SK-N-SH treated with all-trans-retinoic acid at 6 μM for 48 hours (cell line): ENCODE measurements around the gene PCDHGA1.

Source experiments
- ATAC-seq: fragments of 200-7000 bp; cut with Tn5 transposase; 3 replicates; pipeline ENCODE4 v1.9.1; 2020; ENCODE audit warnings: mild to moderate bottlenecking, moderate library complexity
- ARNTL ChIP-seq: fragments of 450-650 bp; formaldehyde crosslinking; IDR thresholded peaks from 2 replicates; pipeline ENCODE4 v1.5.0; 2020; ENCODE audit warnings: low read depth, mild to moderate bottlenecking, moderate library complexity, borderline replicate concordance
- BACH2 ChIP-seq: fragments of 250-450 bp; sonication (Bioruptor Pico); IDR thresholded peaks from 2 replicates; pipeline ENCODE4 v1.9.0; 2021; ENCODE audit warnings: mild to moderate bottlenecking, borderline replicate concordance
- CREB5 ChIP-seq: fragments of 250-450 bp; sonication (Bioruptor Pico); IDR thresholded peaks from 2 replicates; pipeline ENCODE4 v1.5.1; 2020; ENCODE audit warnings: low read depth, mild to moderate bottlenecking, moderate library complexity
- CSDC2 ChIP-seq: fragments of 250-450 bp; sonication (Bioruptor Pico); IDR thresholded peaks from 2 replicates; pipeline ENCODE4 v1.5.0; 2020; ENCODE audit warnings: mild to moderate bottlenecking, moderate library complexity
- CSRNP3 ChIP-seq: fragments of 250-450 bp; sonication (Bioruptor Pico); IDR thresholded peaks from 2 replicates; pipeline ENCODE4 v1.5.1; 2021; ENCODE audit warnings: mild to moderate bottlenecking, moderate library complexity
- ESRRG ChIP-seq: fragments of 250-450 bp; sonication (Bioruptor Pico); IDR thresholded peaks from 2 replicates; pipeline ENCODE4 v1.6.1; 2021; ENCODE audit warnings: mild to moderate bottlenecking
- GLIS3 ChIP-seq: fragments of 250-450 bp; sonication (Bioruptor Pico); IDR thresholded peaks from 2 replicates; pipeline ENCODE4 v1.5.0; 2020; ENCODE audit warnings: mild to moderate bottlenecking, moderate library complexity
- OSR1 ChIP-seq: fragments of 250-450 bp; sonication (Bioruptor Pico); IDR thresholded peaks from 2 replicates; pipeline ENCODE4 v1.8.0; 2022; ENCODE audit warnings: moderate library complexity, mild to moderate bottlenecking, inconsistent platforms
- PATZ1 ChIP-seq: fragments of 250-450 bp; sonication (Bioruptor Pico); IDR thresholded peaks from 2 replicates; pipeline ENCODE4 v1.8.0; 2020; ENCODE audit warnings: mild to moderate bottlenecking, moderate library complexity, borderline replicate concordance
- POU6F1 ChIP-seq: fragments of 250-450 bp; sonication (Bioruptor Pico); IDR thresholded peaks from 2 replicates; pipeline ENCODE4 v1.8.0; 2021; ENCODE audit warnings: low read depth, mild to moderate bottlenecking, moderate library complexity, borderline replicate concordance
- PPARA ChIP-seq: fragments of 250-450 bp; sonication (Bioruptor Pico); IDR thresholded peaks from 2 replicates; pipeline ENCODE4 v1.5.0; 2020; ENCODE audit warnings: mild to moderate bottlenecking, borderline replicate concordance
- RARB ChIP-seq: fragments of 250-450 bp; sonication (Bioruptor Pico); IDR thresholded peaks from 2 replicates; pipeline ENCODE4 v1.8.0; 2021; ENCODE audit warnings: mild to moderate bottlenecking, moderate library complexity
- SNAI2 ChIP-seq: fragments of 250-450 bp; sonication (Bioruptor Pico); IDR thresholded peaks from 2 replicates; pipeline ENCODE4 v1.5.0; 2020; ENCODE audit warnings: mild to moderate bottlenecking, moderate library complexity
- TCF4 ChIP-seq: fragments of 250-450 bp; sonication (Bioruptor Pico); IDR thresholded peaks from 2 replicates; pipeline ENCODE4 v1.8.0; 2021; ENCODE audit warnings: mild to moderate bottlenecking, moderate library complexity, borderline replicate concordance
- TOX ChIP-seq: fragments of 250-450 bp; sonication (Bioruptor Pico); IDR thresholded peaks from 2 replicates; pipeline ENCODE4 v1.8.0; 2021; ENCODE audit warnings: mild to moderate bottlenecking, moderate library complexity, borderline replicate concordance
- TSHZ2 ChIP-seq: fragments of 250-450 bp; sonication (Bioruptor Pico); IDR thresholded peaks from 2 replicates; pipeline ENCODE4 v1.5.0; 2020; ENCODE audit warnings: mild to moderate bottlenecking, moderate library complexity
- ZFP3 ChIP-seq: fragments of 250-450 bp; sonication (Bioruptor Pico); IDR thresholded peaks from 2 replicates; pipeline ENCODE4 v1.5.0; 2020; ENCODE audit warnings: mild to moderate bottlenecking, moderate library complexity
- ZFP30 ChIP-seq: fragments of 450-650 bp; formaldehyde crosslinking; IDR thresholded peaks from 2 replicates; pipeline ENCODE4 v1.5.0; 2022; ENCODE audit warnings: mild to moderate bottlenecking, moderate library complexity
- ZNF565 ChIP-seq: fragments of 450-650 bp; formaldehyde crosslinking; conservative IDR thresholded peaks from 2 replicates; pipeline ENCODE4 v1.5.0; 2020; ENCODE audit warnings: low read depth, mild to moderate bottlenecking, moderate library complexity
- ZNF70 ChIP-seq: fragments of 450-650 bp; formaldehyde crosslinking; IDR thresholded peaks from 2 replicates; pipeline ENCODE4 v1.5.0; 2020; ENCODE audit warnings: mild to moderate bottlenecking, moderate library complexity
- ZNF8 ChIP-seq: fragments of 450-650 bp; formaldehyde crosslinking; IDR thresholded peaks from 2 replicates; pipeline ENCODE4 v1.5.0; 2020; ENCODE audit warnings: mild to moderate bottlenecking, moderate library complexity

Gene PCDHGA1

GRCh38 chr5:141489841-141490240 is 159.5 kb downstream of the PCDHGA1 start:
- TF ChIP-seq TOX (no peak), PATZ1 (CRISPR knock-in tag) (no peak), ZFP30 (CRISPR knock-in tag) (no peak), PPARA (CRISPR knock-in tag) (no peak)
- ATAC-seq = no peak

- no peak for ATAC-seq
- TF ChIP-seq ZNF565 (CRISPR knock-in tag) = no peak
- TF ChIP-seq ZNF8 (CRISPR knock-in tag) = no peak
- TF ChIP-seq, all 23 proteins: peak for 0
These were observed 160.0 kb downstream of the PCDHGA1 start for GRCh38 chr5:141490271-141490670.

GRCh38 chr5:141490771-141491170 is 160.5 kb downstream of the PCDHGA1 start:
- no peak for TF ChIP-seq CSRNP3
- no peak for TF ChIP-seq ZNF565 (CRISPR knock-in tag)
- TF ChIP-seq CREB5 (CRISPR knock-in tag) = no peak
- no peak for TF ChIP-seq RARB (CRISPR knock-in tag)
- TF ChIP-seq ZFP3 = no peak
- no peak for TF ChIP-seq SNAI2 (CRISPR knock-in tag)
- no peak for TF ChIP-seq OSR1 (CRISPR knock-in tag)
- TF ChIP-seq PPARA (CRISPR knock-in tag) = no peak
- TF ChIP-seq ARNTL = no peak
- no peak for TF ChIP-seq CSDC2 (CRISPR knock-in tag)
- TF ChIP-seq ESRRG (CRISPR knock-in tag) = no peak
- ATAC-seq = no peak

GRCh38 chr5:141491323-141492167 is 161.2 kb downstream of the PCDHGA1 start:
- no peak for ATAC-seq

More at GRCh38 chr5:141491323-141492167, 161.2 kb downstream of the PCDHGA1 start:
- no peak for TF ChIP-seq ZFP3
- no peak for TF ChIP-seq PATZ1 (CRISPR knock-in tag)
- TF ChIP-seq ARNTL = no peak
- TF ChIP-seq BACH2 (CRISPR knock-in tag) = no peak
- no peak for TF ChIP-seq ZFP30 (CRISPR knock-in tag)
- no peak for TF ChIP-seq TCF4 (CRISPR knock-in tag)
- no peak for TF ChIP-seq POU6F1 (CRISPR knock-in tag)
- TF ChIP-seq ZNF70 = no peak
- TF ChIP-seq GLIS3 = no peak
- no peak for TF ChIP-seq SNAI2 (CRISPR knock-in tag)
- no peak for TF ChIP-seq ZNF565 (CRISPR knock-in tag)
- TF ChIP-seq TSHZ2 = no peak
- no peak for TF ChIP-seq CSRNP3
- TF ChIP-seq OSR1 (CRISPR knock-in tag) = no peak
- no peak for TF ChIP-seq PPARA (CRISPR knock-in tag)
- TF ChIP-seq RARB (CRISPR knock-in tag) = no peak
